ENCODE measurements around the gene DAND5. TPM values are rescaled to one million over a fixed set of nuclear protein-coding genes. Genes with fewer than 3 reads are reported as not detected.
"Not testable (repeated sequence)": the region's sequence is repeated elsewhere in the genome, so short reads cannot be mapped to it uniquely, and the experiment has no call there.

The DAND5 gene
- total and polyA plus RNA-seq, 2 of the 13 experiments (the other 11 are each of a cell fraction or from before 2014, with no cell fraction given): 0.04 TPM; not detected in 1

DNA sequence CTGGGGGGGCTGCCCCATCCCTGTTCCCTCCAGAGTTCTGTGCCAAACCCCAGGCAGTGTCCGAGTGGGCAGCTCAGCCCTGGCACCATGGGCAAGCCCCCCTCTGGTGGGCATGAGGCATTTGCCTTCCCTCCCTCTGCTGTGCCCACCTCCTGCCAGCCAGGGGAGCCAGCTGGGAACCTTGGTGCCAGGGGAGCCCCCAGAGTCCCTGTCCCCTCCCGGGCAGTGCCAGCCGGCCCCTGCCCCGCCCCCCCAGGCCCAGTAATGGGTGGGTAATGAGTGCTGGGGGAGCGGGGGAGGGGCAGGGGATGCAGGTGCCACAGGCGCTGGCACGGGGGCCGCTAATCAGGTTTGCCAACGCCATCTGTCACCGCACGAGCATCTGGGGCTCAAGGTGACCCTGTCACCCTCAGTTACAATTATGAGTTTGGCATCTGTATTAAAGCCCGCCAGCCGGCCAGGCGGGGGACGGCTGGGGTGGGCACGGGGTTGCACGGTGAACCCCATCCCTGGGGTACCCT, 5.9 kb downstream of the DAND5 start:
- BruUV-seq (replicated peaks): no TSS peak
- no peaks in the 10 kb centered on the region for H3K9me3 ChIP-seq (ENCODE audit: low read length)
- WGBS (ENCODE audit: low lambda C conversion rate): 91% methylated on average over 6 of the region's 17 CpGs
- peaks cover 25% of the 10 kb centered on the region for H3K4me1 ChIP-seq (ENCODE audit: insufficient read depth, low read length)
- no peaks in the 10 kb centered on the region for H3K36me3 ChIP-seq (replicated peaks in 1 of 2; ENCODE audit: control insufficient read depth in 1 of 2, insufficient read depth in 2 of 2, low read length in 2 of 2)
- ChIA-PET CTCF (ENCODE audit: low intra/inter-chr PET ratio, low total read pairs) (no interaction called here), POLR2A (no interaction called here)
- no peak overlapping the region for H3K4me2 ChIP-seq (ENCODE audit: low read depth, low read length)
- no peaks in the 10 kb centered on the region for H3K79me2 ChIP-seq (ENCODE audit: insufficient read depth, low read length)
- H3K27ac ChIP-seq (ENCODE audit: extremely low read length, insufficient read depth, low read length): no peak overlapping the region
- H3K4me3 ChIP-seq (replicated peaks in 1 of 3; ENCODE audit: insufficient read depth in 1 of 3, low read depth in 2 of 3, low read length in 3 of 3): no peak overlapping the region
- no peak overlapping the region for H2AFZ ChIP-seq (ENCODE audit: low read length)
- intact Hi-C loops (cut with micrococcal nuclease; ENCODE audit: unreplicated experiment) (no loop called here), in situ Hi-C loops (cut with HindIII; ENCODE audit: extremely low pct_ligation_motif_present, low pct_unique_long_range_greater_than_20kb) (loop anchor here (5.0 to 10.0 kb wide), 2 partner anchors 117 to 290 kb away; no protein-coding TSS in a partner anchor)
- FAIRE-seq: no peak
- DNase-seq (ENCODE audit: low spot score): no peak
- H3K27me3 ChIP-seq (ENCODE audit: control insufficient read depth in 1 of 2, insufficient read depth in 2 of 2, low read length in 2 of 2): no peaks in the 10 kb centered on the region
- no peak for ATAC-seq
- H4K20me1 ChIP-seq (ENCODE audit: insufficient read depth, low read length): no peaks in the 10 kb centered on the region
- TF ChIP-seq SCMH1 (CRISPR knock-in tag; IDR thresholded peaks at IDR 0.05; ENCODE audit: borderline replicate concordance): no peak
- TF ChIP-seq HNRNPL (IDR thresholded peaks at IDR 0.05; ENCODE audit: low read depth, low read length): peak; percentile 78
- H3K9ac ChIP-seq (ENCODE audit: insufficient read depth, low read depth, low read length): no peak overlapping the region

DNA sequence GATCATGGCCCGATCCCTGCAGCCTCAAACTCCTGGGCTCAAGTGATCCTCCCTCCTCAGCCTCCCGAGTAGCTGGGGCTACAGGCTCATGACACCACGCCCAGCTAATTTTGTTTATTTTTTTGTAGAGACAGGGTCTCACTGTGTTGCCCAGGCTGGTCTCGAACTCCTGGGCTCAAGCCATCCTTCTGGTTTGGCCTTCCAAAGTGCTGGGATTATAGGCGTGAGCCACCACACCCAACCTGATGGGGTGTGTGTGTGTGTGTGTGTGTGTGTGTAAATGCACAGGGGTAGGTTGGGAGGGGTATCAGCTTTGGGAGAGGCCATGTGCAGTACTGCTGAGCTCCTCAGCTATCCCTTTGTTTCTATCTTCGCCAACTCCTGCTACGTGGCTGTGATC, 6.7 kb downstream of the DAND5 start:
- intact Hi-C loops (cut with micrococcal nuclease; ENCODE audit: unreplicated experiment); CTCF ChIA-PET (ENCODE audit: low intra/inter-chr PET ratio, low total read pairs); H3K27ac ChIP-seq (ENCODE audit: extremely low read length, insufficient read depth, low read length); H2AFZ ChIP-seq (ENCODE audit: low read length); H3K79me2 ChIP-seq (ENCODE audit: insufficient read depth, low read length); DNase-seq (ENCODE audit: low spot score); H3K9me3 ChIP-seq (ENCODE audit: low read length); FAIRE-seq; H4K20me1 ChIP-seq (ENCODE audit: insufficient read depth, low read length); H3K4me2 ChIP-seq (ENCODE audit: low read depth, low read length); BruUV-seq (replicated peaks); H3K27me3 ChIP-seq (ENCODE audit: control insufficient read depth in 1 of 2, insufficient read depth in 2 of 2, low read length in 2 of 2); ATAC-seq; H3K36me3 ChIP-seq (replicated peaks in 1 of 2; ENCODE audit: control insufficient read depth in 1 of 2, insufficient read depth in 2 of 2, low read length in 2 of 2); H3K4me3 ChIP-seq (replicated peaks in 1 of 3; ENCODE audit: insufficient read depth in 1 of 3, low read depth in 2 of 3, low read length in 3 of 3); H3K9ac ChIP-seq (ENCODE audit: insufficient read depth, low read depth, low read length): not testable (repeated sequence)
- in situ Hi-C loops (cut with HindIII; ENCODE audit: extremely low pct_ligation_motif_present, low pct_unique_long_range_greater_than_20kb): loop anchor here (5.0 to 10.0 kb wide), 2 partner anchors 116 to 289 kb away; no protein-coding TSS in a partner anchor
- H3K4me1 ChIP-seq (ENCODE audit: insufficient read depth, low read length): peaks cover 25% of the 10 kb centered on the region
- WGBS (ENCODE audit: low lambda C conversion rate): 46% methylated on average over 7 of the region's 7 CpGs
- POLR2A ChIA-PET: interaction anchor here (2.1 kb wide), 1 partner anchor 85 kb away, joined by 17 read pairs; no protein-coding TSS in a partner anchor
- TF ChIP-seq ZNF121 (CRISPR knock-in tag; IDR thresholded peaks at IDR 0.05): peak; percentile 68

Measured in HepG2 (cell line).